Activated CD4-positive, alpha-beta T cell treated with anti-CD3 and anti-CD28 coated beads, Interleukin-2, Interleukin-4, amounts not matched to agents 100 ng/mL and 50 ng/mL, durations not matched to agents 16 hours and 8 hours (primary cell): ENCODE measurements around the gene RDH16.
A peak's percentile ranks its signal among the peaks of the same experiment; 100 is the strongest.

ENCODE experiments used
- DNase-seq: peaks from one replicate; pipeline ENCODE4 v3.0.0-alpha.2; 2020; ENCODE audit warnings: low spot score

RDH16 gene, protein sequence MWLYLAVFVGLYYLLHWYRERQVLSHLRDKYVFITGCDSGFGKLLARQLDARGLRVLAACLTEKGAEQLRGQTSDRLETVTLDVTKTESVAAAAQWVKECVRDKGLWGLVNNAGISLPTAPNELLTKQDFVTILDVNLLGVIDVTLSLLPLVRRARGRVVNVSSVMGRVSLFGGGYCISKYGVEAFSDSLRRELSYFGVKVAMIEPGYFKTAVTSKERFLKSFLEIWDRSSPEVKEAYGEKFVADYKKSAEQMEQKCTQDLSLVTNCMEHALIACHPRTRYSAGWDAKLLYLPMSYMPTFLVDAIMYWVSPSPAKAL

DNA sequence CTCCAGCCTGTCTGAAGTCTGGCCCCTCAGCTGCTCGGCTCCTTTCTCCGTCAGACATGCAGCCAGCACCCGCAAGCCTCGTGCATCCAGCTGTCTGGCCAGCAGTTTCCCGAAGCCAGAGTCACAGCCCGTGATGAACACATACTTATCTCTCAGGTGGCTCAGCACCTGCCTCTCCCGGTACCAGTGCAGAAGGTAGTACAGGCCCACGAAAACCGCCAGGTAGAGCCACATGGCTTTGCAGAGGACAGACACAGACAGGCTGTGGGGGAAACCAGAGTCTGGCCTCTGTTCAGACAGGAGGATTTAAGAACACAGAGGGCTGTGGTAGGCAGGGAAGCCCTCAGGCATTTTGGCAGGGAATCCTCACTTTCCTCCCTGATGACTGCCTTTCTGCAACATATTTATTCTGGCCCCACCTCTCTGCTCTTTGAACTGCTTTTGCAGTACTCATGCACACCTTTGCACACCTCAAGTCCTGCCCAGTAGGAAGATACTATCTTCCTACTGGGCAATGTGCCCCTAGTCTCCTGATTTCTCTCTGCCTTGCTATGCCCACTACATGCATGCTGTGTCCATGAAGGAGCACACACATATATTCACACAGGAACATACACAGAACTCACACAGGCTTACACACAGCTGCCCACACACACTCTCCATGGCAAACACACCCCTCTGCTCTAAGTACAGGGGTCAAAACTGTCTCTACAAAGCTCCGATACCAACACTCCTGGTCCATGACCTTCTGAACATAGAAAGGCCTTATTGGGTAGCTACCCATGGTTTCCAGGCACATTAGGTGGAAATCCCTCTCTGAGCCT is at the start of gene RDH16:
Gene RDH16, minus strand, starts transcription at position 380 of the 824 bp plus-strand sequence. Its CDS starts 146 bp downstream, at position 234.
- DNase-seq: no peak

DNA sequence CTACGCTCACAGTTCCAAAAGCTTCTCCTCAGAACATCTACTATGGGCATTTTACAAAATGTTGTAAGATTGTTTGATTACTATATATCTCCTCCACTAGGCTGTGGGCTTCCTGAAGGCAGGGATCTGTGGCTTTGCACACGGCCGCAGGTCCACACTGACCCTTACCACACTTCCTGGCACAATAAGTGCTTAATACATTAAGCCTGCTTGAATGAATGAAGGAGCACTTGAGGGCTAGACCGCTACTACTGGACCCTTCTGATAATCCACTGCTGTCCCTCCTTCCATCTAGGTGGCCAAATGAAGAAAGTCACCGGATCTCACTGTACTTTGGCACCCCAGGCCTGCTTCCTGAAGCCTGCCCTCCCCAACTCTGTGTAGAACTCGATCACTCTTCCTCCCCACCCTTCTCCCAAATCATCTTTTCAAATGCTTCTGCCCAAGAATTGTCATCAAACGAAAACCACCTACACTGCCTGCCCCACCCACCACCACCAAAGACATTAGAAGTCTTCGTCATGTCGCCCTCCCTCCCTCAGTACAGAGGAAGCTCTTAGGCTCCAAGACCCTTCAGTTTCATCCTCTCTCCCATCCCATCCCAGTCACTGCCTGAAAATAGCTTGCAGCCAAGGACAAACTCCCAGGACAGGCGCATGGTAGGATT is 49.5 kb upstream of the RDH16 start:
- DNase-seq: no peak

- peak; percentile 67 for DNase-seq
Measured at GRCh38 chr12:57005980-57006808, 48.8 kb upstream of the RDH16 start, which contains the start of gene ZBTB39. Gene ZBTB39, minus strand, starts transcription at chr12:57006546. Its CDS starts 1,629 bp downstream, at chr12:57004917.

GRCh38 chr12:57004651-57005050 is 47.2 kb upstream of the RDH16 start:
- no peak for DNase-seq

GRCh38 chr12:57003395-57003794 is 46.0 kb upstream of the RDH16 start:
- DNase-seq: no peak

DNA sequence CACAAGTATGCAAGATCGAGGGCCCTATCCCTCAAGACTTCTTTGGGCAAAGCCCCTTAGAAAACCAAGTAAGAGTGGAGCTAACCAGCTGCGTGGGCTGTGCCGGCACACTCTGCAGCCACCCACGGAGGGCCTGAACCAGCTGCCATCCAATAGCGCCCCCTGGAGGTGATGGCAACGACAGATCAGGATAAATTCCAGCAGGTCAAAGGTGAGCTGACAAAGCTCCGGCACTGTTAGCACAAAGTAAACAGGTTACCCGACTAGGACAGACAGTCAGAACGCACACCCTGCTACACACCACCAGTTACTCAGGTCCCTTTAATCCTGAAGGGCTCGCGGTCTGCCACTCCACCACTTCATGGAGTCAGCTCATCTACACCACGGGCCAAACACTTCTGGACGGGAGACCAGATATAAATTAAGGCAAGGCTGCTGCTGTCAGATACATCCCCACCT is 44.1 kb upstream of the RDH16 start:
- peak; percentile 76 for DNase-seq

- peak; percentile 25 for DNase-seq
Measured at GRCh38 chr12:57000393-57000792, 43.0 kb upstream of the RDH16 start.

DNA sequence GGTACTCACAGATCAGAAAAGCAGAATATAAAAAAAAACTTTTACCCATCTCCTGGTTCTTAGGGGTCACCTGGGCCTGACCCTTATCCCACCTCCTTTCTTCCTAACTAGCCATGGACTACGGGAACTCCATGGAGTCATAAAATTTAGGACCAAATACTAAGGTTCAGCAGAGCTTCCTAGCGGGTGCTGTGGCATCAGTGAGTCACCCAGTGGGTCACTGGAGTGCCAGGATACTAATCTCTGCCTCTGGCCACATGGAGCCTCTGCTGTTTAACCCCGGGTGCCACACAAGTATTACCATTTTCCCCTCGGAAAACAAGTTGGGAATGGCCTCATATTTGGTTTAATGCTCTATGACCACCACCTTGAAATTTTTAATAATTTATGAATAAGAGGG is 42.0 kb upstream of the RDH16 start:
- no peak for DNase-seq

DNA sequence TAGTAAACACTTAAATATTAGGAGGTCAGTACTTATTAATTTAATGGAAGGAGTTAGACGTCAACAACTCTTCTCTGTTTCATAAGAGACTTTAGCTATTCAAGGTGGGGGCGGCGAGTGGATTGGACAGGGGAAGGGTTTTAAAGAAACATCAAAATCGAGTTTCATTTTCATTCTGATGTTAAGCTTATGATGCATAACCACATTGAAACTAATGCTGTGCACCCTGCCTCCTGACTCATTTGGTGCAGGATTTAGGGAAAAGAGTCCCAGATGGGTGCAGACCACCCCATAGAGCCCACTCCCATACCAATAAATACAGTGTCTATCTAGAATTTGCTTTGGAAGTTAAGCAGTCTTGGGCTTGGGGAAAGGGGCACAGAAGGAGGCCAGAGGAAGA is 41.6 kb upstream of the RDH16 start:
- DNase-seq: peak; percentile 74

- no peak for DNase-seq
Measured at GRCh38 chr12:56998316-56998715, 40.9 kb upstream of the RDH16 start.

- DNase-seq: no peak
Measured at GRCh38 chr12:56996793-56997545, 39.6 kb upstream of the RDH16 start.

DNA sequence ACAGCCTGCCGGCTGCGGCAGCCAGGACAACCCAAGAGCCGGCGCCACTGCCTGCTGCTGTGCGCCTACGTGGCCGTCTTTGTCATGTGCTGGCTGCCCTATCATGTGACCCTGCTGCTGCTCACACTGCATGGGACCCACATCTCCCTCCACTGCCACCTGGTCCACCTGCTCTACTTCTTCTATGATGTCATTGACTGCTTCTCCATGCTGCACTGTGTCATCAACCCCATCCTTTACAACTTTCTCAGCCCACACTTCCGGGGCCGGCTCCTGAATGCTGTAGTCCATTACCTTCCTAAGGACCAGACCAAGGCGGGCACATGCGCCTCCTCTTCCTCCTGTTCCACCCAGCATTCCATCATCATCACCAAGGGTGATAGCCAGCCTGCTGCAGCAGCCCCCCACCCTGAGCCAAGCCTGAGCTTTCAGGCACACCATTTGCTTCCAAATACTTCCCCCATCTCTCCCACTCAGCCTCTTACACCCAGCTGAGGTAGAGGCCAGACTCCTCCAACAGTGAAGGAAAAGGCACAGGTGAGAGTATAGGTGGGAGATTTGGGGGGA is 38.6 kb upstream of the RDH16 start:
- DNase-seq: no peak

DNA sequence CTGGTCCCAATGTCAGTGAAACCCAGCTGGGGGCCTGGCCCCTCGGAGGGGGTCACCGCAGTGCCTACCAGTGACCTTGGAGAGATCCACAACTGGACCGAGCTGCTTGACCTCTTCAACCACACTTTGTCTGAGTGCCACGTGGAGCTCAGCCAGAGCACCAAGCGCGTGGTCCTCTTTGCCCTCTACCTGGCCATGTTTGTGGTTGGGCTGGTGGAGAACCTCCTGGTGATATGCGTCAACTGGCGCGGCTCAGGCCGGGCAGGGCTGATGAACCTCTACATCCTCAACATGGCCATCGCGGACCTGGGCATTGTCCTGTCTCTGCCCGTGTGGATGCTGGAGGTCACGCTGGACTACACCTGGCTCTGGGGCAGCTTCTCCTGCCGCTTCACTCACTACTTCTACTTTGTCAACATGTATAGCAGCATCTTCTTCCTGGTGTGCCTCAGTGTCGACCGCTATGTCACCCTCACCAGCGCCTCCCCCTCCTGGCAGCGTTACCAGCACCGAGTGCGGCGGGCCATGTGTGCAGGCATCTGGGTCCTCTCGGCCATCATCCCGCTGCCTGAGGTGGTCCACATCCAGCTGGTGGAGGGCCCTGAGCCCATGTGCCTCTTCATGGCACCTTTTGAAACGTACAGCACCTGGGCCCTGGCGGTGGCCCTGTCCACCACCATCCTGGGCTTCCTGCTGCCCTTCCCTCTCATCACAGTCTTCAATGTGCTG is 38.0 kb upstream of the RDH16 start:
- DNase-seq: no peak

- no peak for DNase-seq
Measured at GRCh38 chr12:56994231-56994746, 36.9 kb upstream of the RDH16 start.

- no peak for DNase-seq
Measured at GRCh38 chr12:56993346-56993745, 35.9 kb upstream of the RDH16 start.

- no peak for DNase-seq
Measured at GRCh38 chr12:56991319-56992246, 34.2 kb upstream of the RDH16 start.

DNA sequence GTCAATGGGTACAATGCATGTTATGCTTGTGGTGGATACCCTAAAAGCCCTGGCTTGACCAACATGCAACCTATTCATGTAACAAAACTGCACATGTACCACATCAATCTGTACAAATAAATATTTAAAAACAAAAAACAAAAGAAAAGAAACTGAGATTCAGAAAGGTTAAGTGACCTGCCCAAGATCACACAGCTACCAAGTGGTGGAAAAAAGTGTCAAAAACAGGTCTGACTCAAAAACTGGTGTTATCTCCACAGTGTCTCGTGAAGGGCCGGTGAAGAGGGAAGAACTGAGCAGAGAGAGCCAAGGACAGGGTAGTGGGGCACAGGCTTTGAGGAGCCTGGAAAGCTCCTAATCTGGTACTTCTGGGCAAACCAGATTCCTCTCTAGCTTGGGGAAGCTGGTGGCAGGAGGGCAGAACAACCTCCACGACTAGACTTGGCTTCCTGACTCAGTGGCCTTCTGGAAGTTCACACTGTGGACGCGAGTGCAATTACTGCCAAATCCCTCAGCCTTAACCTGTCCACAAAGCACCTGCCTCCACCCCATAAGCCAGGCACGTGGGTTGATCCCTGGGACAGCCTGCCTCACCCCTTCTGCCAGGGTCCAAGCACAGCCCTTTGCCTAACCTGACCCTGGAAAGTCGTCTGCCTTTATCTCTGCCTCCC is 33.4 kb upstream of the RDH16 start:
- no peak for DNase-seq
